Skin epidermis (tissue), 12 donors: Measurements from ENCODE around the gene CSNK1G1.
"Not testable (repeated sequence)": the region's sequence is repeated elsewhere in the genome, so short reads cannot be mapped to it uniquely, and the experiment has no call there.

Experiments
- H3K27ac ChIP-seq, 21 experiments: fragments of 200-600 bp; sonication (generic) in 11 of 21; one replicate each; pipeline ENCODE4 v1.5.0; 2020; ENCODE audit warnings: mild to moderate bottlenecking in 3 of 21, inconsistent platforms in 2 of 21, moderate library complexity in 2 of 21
- H3K4me3 ChIP-seq, 7 experiments: fragments of 200-600 bp; sonication (generic) in 2 of 7; one replicate each; pipeline ENCODE4 v1.5.0; 2020; ENCODE audit warnings: inconsistent platforms in 2 of 7, mild to moderate bottlenecking in 2 of 7, moderate library complexity in 1 of 7

The CSNK1G1 gene

GRCh38 chr15:64146041-64146440 is 209.9 kb downstream of the CSNK1G1 start:
- Histone ChIP-seq H3K4me3 (no peak overlapping the region), H3K27ac (no peak overlapping the region)

DNA sequence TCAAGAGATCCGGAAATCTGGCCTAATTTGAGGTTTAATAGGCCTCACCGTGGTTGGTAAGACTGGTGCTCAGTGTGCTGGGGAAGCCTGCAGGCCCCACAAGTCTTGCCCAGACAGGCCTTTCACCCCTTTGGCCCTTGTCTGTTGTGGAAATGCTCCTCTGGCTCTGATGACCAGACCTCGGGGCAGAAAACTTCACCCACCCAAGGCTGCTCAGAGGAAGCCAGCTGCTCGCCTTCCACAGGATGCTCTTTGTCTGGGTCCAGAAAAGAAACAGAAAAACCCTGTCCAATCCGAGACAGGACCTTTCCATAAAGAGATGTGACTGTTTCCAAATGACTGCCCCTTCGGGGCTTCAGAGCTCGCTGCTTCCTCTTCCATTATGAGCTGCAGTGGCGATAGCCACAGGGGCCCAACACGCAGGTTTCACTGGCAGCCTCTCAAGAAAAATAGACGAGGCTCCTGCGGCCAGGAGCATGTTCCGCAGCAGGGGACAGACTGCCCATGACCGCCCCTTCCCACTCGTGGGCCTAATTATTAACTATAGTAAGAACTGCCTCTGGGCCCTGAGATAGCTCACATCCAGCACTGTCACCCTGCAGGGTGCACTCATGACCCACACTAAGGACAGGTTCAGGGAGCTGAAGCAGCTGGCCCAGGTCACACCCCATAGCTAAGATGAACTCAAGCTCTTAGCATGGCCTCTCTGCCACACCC is 211.2 kb downstream of the CSNK1G1 start:
- Histone ChIP-seq H3K27ac (no peak overlapping the region), H3K4me3 (no peak overlapping the region)

GRCh38 chr15:64144192-64144564 is 211.8 kb downstream of the CSNK1G1 start:
- Histone ChIP-seq H3K4me3 (no peak overlapping the region), H3K27ac (peak overlapping the region in 1 of 21 experiments; percentile 35)

- no peak overlapping the region for H3K27ac ChIP-seq
- H3K4me3 ChIP-seq, result no peak overlapping the region
Measured at GRCh38 chr15:64143276-64143675, 212.7 kb downstream of the CSNK1G1 start.

DNA sequence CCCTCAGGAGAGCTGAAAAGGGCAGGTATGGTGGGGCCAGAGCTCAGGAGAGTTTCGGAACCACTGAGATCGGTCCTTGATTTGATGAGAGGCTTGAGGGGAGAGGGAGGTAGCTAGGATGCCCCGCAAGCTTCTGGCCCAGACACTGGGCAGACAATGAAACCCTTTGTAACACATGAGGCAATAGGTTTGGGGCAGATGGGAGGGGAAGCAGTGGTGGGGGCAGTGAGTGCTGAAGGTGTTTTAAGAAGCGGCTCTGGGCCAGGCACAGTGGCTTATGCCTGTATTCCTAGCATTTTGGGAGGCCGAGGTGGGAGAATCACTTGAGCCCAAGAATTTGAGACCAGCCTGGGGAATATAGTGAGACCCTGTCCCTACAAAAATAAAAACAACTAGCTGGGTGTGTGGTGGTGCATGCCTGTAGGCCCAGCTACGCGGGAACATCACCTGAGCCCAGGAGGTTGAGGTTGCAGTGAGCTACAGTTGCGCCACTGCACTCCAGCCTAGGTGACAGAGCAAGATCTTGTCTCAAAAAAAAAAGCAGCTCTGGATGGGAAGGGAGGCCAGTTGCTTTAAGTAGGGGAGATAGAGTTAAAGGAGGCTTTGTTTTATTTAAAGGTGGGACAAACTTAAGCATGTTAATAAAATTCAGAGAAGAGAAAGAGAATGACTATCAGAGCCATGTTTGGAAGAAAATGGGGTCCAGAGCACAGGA is 214.0 kb downstream of the CSNK1G1 start:
- Histone ChIP-seq H3K4me3 (no peak overlapping the region), H3K27ac (no peak overlapping the region)

DNA sequence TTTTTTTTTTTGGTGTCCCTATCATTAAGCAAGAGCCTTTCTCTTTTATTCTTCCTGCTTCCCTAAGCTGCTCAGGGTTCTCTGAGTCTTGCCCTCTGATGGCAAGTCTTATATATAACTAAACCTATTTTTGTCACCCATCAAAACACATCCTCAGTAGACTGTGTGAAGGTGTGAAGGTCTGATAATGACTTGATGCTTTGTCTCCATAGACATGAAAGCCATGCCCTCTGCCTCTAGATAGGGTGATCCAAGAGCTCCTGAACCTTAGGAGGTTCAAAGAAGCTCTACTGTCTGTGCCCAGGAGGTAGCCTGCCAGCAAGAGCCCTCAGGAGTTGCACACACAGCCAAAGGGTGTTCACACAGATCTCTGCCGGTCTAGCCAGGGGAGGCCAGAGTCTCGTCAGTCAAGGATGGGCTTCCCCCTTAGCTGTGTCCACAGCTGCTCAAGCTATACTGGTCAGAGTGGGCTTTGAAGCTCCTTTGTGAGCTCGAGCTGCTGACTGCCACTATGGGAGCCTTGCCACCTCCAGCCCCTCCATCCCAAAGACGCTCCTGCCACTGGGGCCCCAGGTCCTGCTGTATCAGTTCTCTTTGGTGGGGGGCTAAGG is 217.5 kb downstream of the CSNK1G1 start:
- H3K27ac ChIP-seq, result no peak overlapping the region

DNA sequence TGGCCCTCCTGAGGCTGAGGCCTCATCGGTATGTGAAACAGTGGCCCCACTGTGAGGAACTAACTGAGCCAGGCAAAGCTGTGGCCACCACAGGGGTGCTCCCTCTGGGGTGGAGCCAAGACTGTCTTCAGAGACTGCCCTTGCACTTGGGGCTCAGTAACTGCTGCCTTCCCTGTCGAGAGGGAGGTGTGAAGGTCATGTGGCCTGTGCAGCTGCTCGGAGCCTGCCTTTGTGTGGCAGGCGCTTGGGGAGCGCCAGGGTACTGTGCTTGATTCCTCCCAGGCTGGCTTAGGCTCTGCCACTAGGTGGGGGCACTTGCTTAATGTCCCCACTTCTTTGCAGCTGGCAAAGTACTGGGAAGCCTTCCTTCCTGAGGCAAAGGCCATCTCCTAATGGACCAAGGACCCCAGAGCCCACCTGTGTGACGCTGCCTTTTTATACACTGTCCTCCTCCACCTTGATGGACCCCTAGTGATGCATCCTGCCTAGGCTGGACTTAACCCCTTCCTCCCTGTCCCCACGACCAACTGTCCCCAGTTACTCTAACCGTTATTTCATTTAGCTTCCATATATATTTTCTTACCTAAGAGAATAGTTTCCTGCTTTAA is 218.6 kb downstream of the CSNK1G1 start:
- no peak overlapping the region for H3K27ac ChIP-seq

More for the DNA sequence above, 217.5 kb downstream of the CSNK1G1 start:
- H3K4me3 ChIP-seq, result no peak overlapping the region

GRCh38 chr15:64136347-64136746 is 219.6 kb downstream of the CSNK1G1 start:
- Histone ChIP-seq H3K4me3 (no peak overlapping the region), H3K27ac (no peak overlapping the region)

More for the DNA sequence above, 218.6 kb downstream of the CSNK1G1 start:
- H3K4me3 ChIP-seq, result no peak overlapping the region

DNA sequence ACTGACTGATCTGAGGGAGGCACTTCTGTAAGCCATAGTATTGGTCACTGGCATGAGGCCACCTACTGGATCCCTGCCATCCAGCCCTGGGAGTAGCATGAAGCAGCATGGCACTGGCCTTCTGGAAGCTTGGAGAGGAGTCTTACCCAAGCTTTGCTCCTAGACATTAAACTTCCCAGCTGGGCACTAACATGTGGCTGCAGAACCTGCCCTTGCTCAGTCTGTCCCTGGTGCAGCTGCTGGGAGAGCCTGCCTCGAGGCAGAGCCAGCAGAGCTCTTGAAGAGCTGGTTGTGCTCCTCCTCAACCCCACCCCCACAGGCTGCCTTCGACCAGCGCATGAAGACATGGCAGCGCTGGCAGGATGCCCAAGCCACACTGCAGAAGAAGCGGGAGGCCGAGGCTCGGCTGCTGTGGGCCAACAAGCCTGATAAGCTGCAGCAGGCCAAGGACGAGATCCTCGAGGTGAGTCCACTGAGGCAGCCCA is 221.6 kb downstream of the CSNK1G1 start:
- Histone ChIP-seq H3K27ac (no peak overlapping the region), H3K4me3 (no peak overlapping the region)

DNA sequence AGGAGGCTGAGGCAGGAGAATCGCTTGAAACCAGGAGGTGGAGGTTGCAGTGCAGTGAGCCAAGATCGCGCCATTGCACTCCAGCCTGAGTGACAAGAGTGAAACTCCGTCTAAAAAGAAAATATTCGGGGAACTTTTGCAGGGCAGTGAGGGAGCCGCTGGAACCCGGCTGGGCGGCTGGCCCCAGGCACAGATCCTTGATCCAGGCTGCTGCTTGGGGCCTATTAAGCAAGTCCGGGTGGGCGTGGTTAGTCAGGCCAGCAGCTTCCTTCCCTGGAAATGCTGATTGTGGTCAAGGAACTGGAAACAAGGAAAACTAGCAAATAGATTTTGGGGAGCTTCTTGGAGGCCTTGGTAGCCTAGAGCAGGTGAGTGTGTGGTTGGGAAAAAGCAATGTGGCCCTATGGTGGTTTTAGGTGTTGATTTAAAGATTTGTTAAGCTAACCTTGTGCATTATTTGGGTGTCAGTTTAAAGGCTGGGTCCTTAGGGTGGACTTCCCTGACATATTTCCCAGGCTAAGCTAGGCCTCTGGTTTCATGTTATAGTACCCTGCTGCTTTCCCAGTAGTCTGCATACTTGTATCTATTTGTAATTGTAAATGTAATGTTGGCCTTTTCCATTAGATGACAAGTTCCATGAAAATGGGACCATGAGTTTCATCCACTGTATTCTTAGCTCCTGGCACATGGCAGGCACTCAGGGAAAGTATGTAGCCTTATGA is 222.2 kb downstream of the CSNK1G1 start:
- Histone ChIP-seq H3K27ac (no peak overlapping the region), H3K4me3 (no peak overlapping the region)

GRCh38 chr15:64132217-64132616 is 223.8 kb downstream of the CSNK1G1 start:
- no peak overlapping the region for H3K27ac ChIP-seq
- H3K4me3 ChIP-seq, result no peak overlapping the region

DNA sequence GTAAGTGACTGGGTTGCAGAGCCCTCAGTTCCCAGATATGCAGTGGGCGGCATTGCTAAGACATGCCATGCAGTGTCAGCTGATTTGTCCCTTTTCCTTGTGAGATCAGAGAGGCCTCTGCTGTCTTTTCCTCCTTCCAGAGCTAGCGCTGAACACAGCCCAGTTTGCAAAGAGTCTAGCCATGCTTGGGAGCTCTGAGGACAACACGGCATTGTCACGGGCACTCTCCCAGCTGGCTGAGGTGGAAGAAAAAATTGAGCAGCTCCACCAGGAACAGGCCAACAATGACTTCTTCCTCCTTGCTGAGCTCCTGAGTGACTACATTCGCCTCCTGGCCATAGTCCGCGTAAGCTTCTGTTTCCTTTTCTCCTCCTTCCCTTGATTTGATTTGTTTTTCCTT is 224.4 kb downstream of the CSNK1G1 start:
- H3K27ac ChIP-seq, result no peak overlapping the region
- no peak overlapping the region for H3K4me3 ChIP-seq

DNA sequence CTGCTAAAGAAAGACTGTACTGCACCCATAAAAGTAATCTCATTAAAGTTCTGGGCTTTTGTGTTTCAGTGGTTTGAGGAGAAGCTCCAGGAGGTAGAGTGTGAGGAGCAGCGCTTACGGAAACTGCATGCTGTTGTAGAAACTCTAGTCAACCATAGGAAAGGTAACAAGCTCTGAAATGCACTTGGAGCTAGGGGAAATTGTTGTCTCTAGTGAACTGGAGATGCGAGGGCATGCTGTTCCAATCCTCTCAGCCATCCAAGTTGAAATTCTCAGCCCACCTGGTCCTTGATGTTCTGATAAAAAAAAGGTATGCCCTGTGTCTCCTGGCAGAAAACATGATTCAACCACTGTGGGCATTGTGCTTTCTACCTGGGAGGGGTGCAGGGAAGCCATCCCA is 225.8 kb downstream of the CSNK1G1 start:
- Histone ChIP-seq H3K4me3 (no peak overlapping the region), H3K27ac (no peak overlapping the region)

- Histone ChIP-seq H3K4me3 (no peak overlapping the region), H3K27ac (no peak overlapping the region)
Measured at GRCh38 chr15:64127521-64128270, 228.3 kb downstream of the CSNK1G1 start.

DNA sequence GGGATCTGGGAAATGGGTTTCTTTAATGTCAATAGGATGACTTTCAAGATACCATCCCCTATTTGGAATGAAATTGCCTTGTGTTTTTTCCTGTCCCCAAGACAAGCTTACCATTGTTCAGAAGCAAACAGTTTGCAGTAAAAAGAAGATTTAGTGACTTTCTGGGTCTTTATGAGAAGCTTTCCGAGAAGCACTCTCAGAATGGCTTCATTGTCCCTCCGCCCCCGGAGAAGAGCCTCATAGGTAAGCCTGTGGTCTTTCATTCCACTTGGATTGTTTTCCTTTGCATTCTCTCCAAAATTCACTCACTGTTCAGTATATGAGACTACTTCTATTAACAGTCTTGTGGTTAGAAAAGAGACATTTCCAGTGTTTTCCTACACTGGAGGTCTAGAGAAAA is 230.0 kb downstream of the CSNK1G1 start:
- Histone ChIP-seq H3K4me3 (no peak overlapping the region), H3K27ac (no peak overlapping the region)

GRCh38 chr15:64122936-64123351 is 233.0 kb downstream of the CSNK1G1 start:
- H3K27ac ChIP-seq, result no peak overlapping the region
- H3K4me3 ChIP-seq, result no peak overlapping the region

DNA sequence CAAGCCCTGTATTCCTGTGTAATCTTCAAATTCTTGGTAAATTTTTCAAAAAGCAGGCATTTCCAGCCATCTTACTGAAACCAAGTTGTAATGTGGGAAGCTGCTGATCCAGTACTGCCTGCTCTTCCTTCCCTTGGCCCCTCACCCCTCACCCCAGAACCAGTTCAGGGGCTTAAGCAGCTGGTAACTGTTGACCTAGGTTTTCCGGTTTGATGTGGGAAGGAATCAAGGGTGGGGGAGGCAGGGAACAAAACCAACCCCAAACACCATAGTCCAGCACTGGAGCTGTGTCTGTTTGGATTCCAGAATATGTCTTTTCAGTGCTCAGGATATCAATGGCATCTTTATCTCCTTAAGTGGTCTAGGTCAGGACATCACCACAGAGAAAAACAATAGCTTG is 233.5 kb downstream of the CSNK1G1 start:
- no peak overlapping the region for H3K4me3 ChIP-seq
- no peak overlapping the region for H3K27ac ChIP-seq

DNA sequence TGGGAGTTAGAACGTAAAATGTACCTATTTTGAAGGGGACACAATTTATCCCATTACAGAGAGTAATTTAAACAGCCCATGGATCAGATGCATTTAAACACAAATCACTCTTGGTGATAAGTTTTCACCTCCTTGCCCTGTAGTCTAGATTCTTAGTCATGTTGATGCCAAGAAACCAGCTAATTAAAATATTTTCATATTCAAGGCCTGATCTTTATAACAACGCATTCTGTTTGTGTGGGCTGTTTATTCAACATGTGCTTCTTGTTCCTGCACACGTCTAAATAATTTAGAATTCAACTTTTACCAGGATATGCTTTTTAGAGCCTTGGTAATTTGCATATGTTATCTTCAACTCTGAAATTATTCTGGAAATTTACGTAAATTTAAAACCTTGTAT is 234.4 kb downstream of the CSNK1G1 start:
- H3K27ac ChIP-seq, result no peak overlapping the region
- H3K4me3 ChIP-seq, result no peak overlapping the region

DNA sequence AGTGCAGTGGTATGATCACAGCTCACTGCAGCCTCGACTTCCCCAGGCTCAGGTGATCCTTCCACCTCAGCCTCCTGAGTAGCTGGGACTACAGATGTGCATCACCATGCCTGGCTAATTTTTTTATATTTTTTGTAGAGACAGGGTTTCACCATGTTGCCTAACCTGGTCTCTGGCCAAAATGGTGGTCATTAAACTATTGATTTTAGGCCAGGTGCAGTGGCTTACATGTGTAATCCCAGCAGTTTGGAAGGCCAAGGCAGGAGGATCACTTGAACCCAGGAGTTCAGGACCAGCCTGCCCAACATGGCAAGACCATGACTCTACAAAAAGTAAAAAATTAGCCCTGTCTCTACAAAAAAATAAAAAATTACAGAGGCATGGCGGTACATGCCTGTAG is 235.7 kb downstream of the CSNK1G1 start:
- not testable (repeated sequence) for H3K4me3 ChIP-seq, H3K27ac ChIP-seq
